Upper lobe of right lung (tissue), 1 donor: ENCODE data around the gene FMNL2. TPM values are rescaled to one million over a fixed set of nuclear protein-coding genes. Genes with fewer than 3 reads are reported as not detected.

Experiments used
- ATAC-seq: fragments of 200-7000 bp; cut with Tn5 transposase; one replicate; pipeline ENCODE4 v1.9.1; 2020; ENCODE audit warnings: mild to moderate bottlenecking, moderate library complexity
- DNase-seq: peaks from one replicate; pipeline ENCODE4 v3.0.0-alpha.2; 2020
- H3K27ac ChIP-seq: fragments of 200-600 bp; one replicate; pipeline ENCODE4 v1.8.0; 2022
- H3K27me3 ChIP-seq: fragments of 200-600 bp; one replicate; pipeline ENCODE4 v1.8.0; 2022; ENCODE audit warnings: mild to moderate bottlenecking
- H3K36me3 ChIP-seq: fragments of 200-600 bp; one replicate; pipeline ENCODE4 v1.8.0; 2022
- H3K4me1 ChIP-seq: fragments of 200-600 bp; one replicate; pipeline ENCODE4 v1.8.0; 2022
- H3K4me3 ChIP-seq: fragments of 200-600 bp; one replicate; pipeline ENCODE4 v1.8.0; 2022; ENCODE audit warnings: mild to moderate bottlenecking
- H3K9me3 ChIP-seq: fragments of 200-600 bp; one replicate; pipeline ENCODE4 v1.8.0; 2022
- intact Hi-C: fragments of 100-400 bp; cut with DNase I; formaldehyde crosslinking; loops from one replicate; pipeline ENCODE4 v1.11.0; 2022
- total RNA-seq: library from RNA; stranded (reverse); fragmentation: NEBNext Ultra II Directional; extraction: Animal tissue kit (Norgen Biotek cat#: 25700); gene quantifications from one replicate; pipeline ENCODE4 v1.2.1, GENCODE V29; 2021
- TF ChIP-seq, protein P1 (sequence below): fragments of 200-600 bp; IDR thresholded peaks from one replicate; pipeline ENCODE4 v1.8.0; 2022; ENCODE audit warnings: antibody characterized with exemption
- donor health status: DM: no; HTN: yes; CAD: no; lungs with severe emphysema.

FMNL2 gene
- total RNA-seq, 1 donor from 2014 or later: 69.5 TPM

GRCh38 chr2:152544638-152545037 lies 209.7 kb downstream of the FMNL2 start:
- ATAC-seq: no peak

DNA sequence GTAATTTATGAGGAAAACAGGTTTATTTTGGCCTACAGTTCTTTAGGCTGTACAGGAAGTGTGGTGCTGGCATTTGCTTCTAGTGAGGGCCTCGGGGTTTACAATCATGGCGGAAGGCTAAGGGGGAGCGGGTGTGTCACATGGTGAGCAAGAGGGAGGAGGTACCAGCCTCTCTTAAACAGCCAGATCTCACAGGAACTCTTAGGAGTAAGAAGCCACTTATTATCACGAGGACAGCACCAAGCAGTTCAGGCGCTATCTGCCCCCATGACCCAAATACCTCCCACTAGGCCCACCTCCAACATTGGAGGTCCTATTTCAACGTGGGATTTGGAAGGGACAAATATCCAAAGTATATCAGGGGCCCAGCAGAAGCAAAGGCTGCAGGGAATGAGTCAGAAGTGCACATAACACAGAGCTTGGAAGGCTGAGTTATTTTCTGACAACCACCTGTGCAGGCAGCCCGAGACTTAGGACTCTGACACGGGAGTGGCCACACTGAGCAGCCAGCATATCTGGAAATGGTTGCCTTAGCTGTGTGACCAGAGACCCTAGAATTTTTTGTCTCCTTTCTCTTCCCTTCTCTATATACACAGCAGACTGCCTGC lies 211.4 kb downstream of the FMNL2 start:
- DNase-seq (no peak), ATAC-seq (no peak)
- H3K27ac ChIP-seq: no peak overlapping the region
- no peaks in the 10 kb centered on the region for H3K36me3 ChIP-seq
- no peaks in the 10 kb centered on the region for H3K27me3 ChIP-seq
- peaks cover 10% of the 10 kb centered on the region for H3K4me1 ChIP-seq
- intact Hi-C loops: no loop called here
- no peaks in the 10 kb centered on the region for H3K9me3 ChIP-seq
- H3K4me3 ChIP-seq: no peak overlapping the region
- TF ChIP-seq, protein P1, sequence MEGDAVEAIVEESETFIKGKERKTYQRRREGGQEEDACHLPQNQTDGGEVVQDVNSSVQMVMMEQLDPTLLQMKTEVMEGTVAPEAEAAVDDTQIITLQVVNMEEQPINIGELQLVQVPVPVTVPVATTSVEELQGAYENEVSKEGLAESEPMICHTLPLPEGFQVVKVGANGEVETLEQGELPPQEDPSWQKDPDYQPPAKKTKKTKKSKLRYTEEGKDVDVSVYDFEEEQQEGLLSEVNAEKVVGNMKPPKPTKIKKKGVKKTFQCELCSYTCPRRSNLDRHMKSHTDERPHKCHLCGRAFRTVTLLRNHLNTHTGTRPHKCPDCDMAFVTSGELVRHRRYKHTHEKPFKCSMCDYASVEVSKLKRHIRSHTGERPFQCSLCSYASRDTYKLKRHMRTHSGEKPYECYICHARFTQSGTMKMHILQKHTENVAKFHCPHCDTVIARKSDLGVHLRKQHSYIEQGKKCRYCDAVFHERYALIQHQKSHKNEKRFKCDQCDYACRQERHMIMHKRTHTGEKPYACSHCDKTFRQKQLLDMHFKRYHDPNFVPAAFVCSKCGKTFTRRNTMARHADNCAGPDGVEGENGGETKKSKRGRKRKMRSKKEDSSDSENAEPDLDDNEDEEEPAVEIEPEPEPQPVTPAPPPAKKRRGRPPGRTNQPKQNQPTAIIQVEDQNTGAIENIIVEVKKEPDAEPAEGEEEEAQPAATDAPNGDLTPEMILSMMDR: no peak

More at GRCh38 chr2:152544638-152545037, 209.7 kb downstream of the FMNL2 start:
- no peaks in the 10 kb centered on the region for H3K36me3 ChIP-seq
- intact Hi-C loops: no loop called here
- no peaks in the 10 kb centered on the region for H3K27me3 ChIP-seq
- no peaks in the 10 kb centered on the region for H3K9me3 ChIP-seq
- H3K4me3 ChIP-seq: no peak overlapping the region
- no peak overlapping the region for H3K27ac ChIP-seq
- TF ChIP-seq, protein P1: no peak
- no peak for DNase-seq
- peaks cover 10% of the 10 kb centered on the region for H3K4me1 ChIP-seq

DNA sequence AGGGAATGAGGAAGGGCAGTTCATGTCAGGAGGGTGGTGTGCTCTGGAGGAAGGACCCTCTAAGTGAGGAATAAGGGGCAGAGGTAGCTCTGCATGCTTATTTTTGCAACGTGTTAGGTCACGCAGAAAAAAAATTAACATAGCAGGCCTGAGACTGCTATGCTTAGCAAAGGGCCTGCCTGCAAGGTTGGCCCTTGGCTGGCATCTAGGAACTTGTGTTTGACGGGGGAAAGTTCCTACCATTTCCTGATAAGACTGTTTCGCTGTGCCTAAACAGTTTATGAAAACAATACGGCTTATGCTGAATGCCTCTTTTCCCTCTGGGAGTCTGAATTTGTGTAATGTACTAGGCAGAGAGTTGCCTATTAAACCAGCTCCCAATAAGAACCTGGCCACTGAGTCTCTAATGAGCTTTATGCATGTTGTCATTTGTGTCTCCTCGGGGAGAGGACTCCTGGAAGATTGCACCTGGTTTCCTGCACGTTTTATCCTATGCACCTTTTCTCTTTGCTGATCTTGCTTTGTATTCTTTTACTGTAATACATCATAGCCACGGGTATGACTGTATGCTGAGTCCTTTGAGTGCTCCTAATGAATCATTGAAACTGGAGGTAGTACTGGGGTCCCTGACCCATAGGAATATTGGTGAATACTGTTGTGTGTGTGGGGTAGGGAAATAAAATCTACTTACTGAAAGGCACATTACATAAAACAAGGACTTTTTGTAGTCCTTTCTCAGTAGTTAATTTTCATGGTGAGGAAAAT lies 213.3 kb downstream of the FMNL2 start:
- Histone ChIP-seq H3K4me3 (no peak overlapping the region), H3K4me1 (peaks cover 7% of the 10 kb centered on the region), H3K27me3 (no peaks in the 10 kb centered on the region), H3K27ac (no peak overlapping the region), H3K36me3 (no peaks in the 10 kb centered on the region), H3K9me3 (no peaks in the 10 kb centered on the region)
- intact Hi-C loops: no loop called here
- TF ChIP-seq, protein P1: no peak
- no peak for ATAC-seq
- no peak for DNase-seq

DNA sequence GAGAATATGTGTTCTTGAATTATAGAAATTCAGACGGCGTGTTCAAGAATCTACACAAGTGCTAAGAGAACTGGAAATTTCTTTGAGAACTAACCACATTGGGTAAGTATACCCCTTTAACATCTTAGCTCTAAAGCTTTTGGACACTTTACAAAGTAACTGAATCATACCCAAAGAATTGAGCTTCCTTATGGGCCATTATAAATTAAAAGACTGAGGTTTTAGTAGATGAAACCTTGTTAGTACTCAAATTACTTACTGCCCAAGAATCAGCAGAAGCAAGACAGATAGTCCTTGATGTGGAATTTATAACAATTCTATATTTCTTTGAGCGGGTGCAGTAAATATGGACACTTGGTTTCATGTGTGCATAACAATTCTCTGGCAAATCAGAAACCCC lies 214.0 kb downstream of the FMNL2 start:
- ATAC-seq (no peak), DNase-seq (no peak)
- Histone ChIP-seq H3K27ac (no peak overlapping the region), H3K9me3 (no peaks in the 10 kb centered on the region), H3K4me1 (peaks cover 2% of the 10 kb centered on the region), H3K4me3 (no peak overlapping the region), H3K27me3 (no peaks in the 10 kb centered on the region), H3K36me3 (no peaks in the 10 kb centered on the region)
- intact Hi-C loops: no loop called here
- TF ChIP-seq, protein P1: no peak

- Histone ChIP-seq H3K4me3 (no peak overlapping the region), H3K4me1 (no peaks in the 10 kb centered on the region), H3K27ac (no peak overlapping the region), H3K27me3 (no peaks in the 10 kb centered on the region), H3K36me3 (no peaks in the 10 kb centered on the region), H3K9me3 (no peaks in the 10 kb centered on the region)
- TF ChIP-seq, protein P1: no peak
- DNase-seq (no peak), ATAC-seq (no peak)
- intact Hi-C loops: no loop called here
These were observed 214.4 kb downstream of the FMNL2 start for GRCh38 chr2:152549423-152549822.
